Activated B cell treated with CpG ODN at 0.5 μM for 24 hours (primary cell): ENCODE measurements around the gene TBL3. TPM values are rescaled to one million over a fixed set of nuclear protein-coding genes. Genes with fewer than 3 reads are reported as not detected.

Experiments used
- ATAC-seq: fragments of 200-7000 bp; cut with Tn5 transposase; one replicate; pipeline ENCODE4 v1.10.0; 2021; ENCODE audit warnings: low read depth, mild to moderate bottlenecking, moderate library complexity
- CTCF ChIA-PET: fragments of 350-600 bp; sonication (Branson Sonifier 250); formaldehyde crosslinking; loops from one replicate; lab custom pipeline; 2021; ENCODE audit warnings: antibody characterized with exemption; lab: Charles Lee
- POLR2A ChIA-PET: fragments of 350-600 bp; sonication (Branson Sonifier 250); formaldehyde crosslinking; loops from one replicate; lab custom pipeline; 2021; ENCODE audit warnings: antibody characterized with exemption; lab: Charles Lee
- DNase-seq: peaks from one replicate; pipeline ENCODE4 v3.0.0; 2022
- H3K27ac Mint-ChIP-seq: one replicate; pipeline ENCODE4 v1.8.0; 2020; ENCODE audit warnings: mixed read lengths
- H3K27me3 Mint-ChIP-seq: one replicate; pipeline ENCODE4 v1.8.0; 2021; ENCODE audit warnings: mixed read lengths
- H3K36me3 Mint-ChIP-seq: one replicate; pipeline ENCODE4 v1.8.0; 2021; ENCODE audit warnings: low read depth, mixed read lengths
- H3K4me1 Mint-ChIP-seq: one replicate; pipeline ENCODE4 v1.8.0; 2021; ENCODE audit warnings: mixed read lengths
- H3K4me3 Mint-ChIP-seq: one replicate; pipeline ENCODE4 v1.8.0; 2020; ENCODE audit warnings: mild to moderate bottlenecking, mixed read lengths
- H3K9me3 Mint-ChIP-seq: one replicate; pipeline ENCODE4 v1.8.0; 2020; ENCODE audit warnings: mixed read lengths
- CTCF ChIP-seq: fragments of 200-600 bp; IDR thresholded peaks from one replicate; pipeline ENCODE4 v1.8.0; 2022; ENCODE audit warnings: antibody characterized with exemption, mild to moderate bottlenecking
- intact Hi-C: fragments of 100-400 bp; cut with micrococcal nuclease; formaldehyde crosslinking; loops from one replicate; pipeline ENCODE4 v1.15.1; 2024
- total RNA-seq: library from RNA; stranded (reverse); gene quantifications from 2 replicates; pipeline ENCODE4 v1.2.3, GENCODE V29; 2022

TBL3 gene
- total RNA-seq, 1 donor from 2014 or later: 44.2 TPM

- intact Hi-C loops: no loop called here
- Mint-ChIP-seq H3K4me1 (peaks cover 23% of the 10 kb centered on the region), H3K36me3 (peaks cover 23% of the 10 kb centered on the region), H3K4me3 (no peak within 1 kb of the TSS), H3K27me3 (peaks cover 14% of the 10 kb centered on the region), H3K9me3 (no peaks in the 10 kb centered on the region), H3K27ac (no peak within 1 kb of the TSS)
- ChIA-PET POLR2A (interaction anchor here (1.5 to 21.9 kb wide), 6 partner anchors 10 to 174 kb away, joined by 5 to 351 read pairs (median 12); partner anchors contain the start of genes MSRB1, NDUFB10, RNF151 and RPS2), CTCF (interaction anchor here (1.2 kb wide), 1 partner anchor 10 kb away, joined by 3 read pairs; no protein-coding TSS in a partner anchor)
- TF ChIP-seq CTCF: no peak
- DNase-seq (no peak), ATAC-seq (no peak)
Observed at GRCh38 chr16:1981398-1981836, 9.6 kb downstream of the TBL3 start, which contains the start of gene NOXO1. Gene NOXO1, minus strand, starts transcription at chr16:1981469. Its CDS starts 290 bp downstream, at chr16:1981179.

- H3K27ac Mint-ChIP-seq: no peak overlapping the region
- peaks cover 24% of the 10 kb centered on the region for H3K36me3 Mint-ChIP-seq
- ChIA-PET POLR2A (interaction anchor here (0.6 to 21.9 kb wide), 7 partner anchors 9 to 371 kb away, joined by 3 to 351 read pairs (median 9); partner anchors contain the start of genes MSRB1, NDUFB10, RNF151 and RPS2), CTCF (interaction anchor here (1.2 kb wide), 1 partner anchor 11 kb away, joined by 3 read pairs; no protein-coding TSS in a partner anchor)
- peaks cover 14% of the 10 kb centered on the region for H3K27me3 Mint-ChIP-seq
- H3K4me1 Mint-ChIP-seq: peaks cover 23% of the 10 kb centered on the region
- no peak for DNase-seq
- intact Hi-C loops: no loop called here
- H3K4me3 Mint-ChIP-seq: no peak overlapping the region
- no peak for ATAC-seq
- TF ChIP-seq CTCF: no peak
- no peaks in the 10 kb centered on the region for H3K9me3 Mint-ChIP-seq
Observed at GRCh38 chr16:1982013-1982433, 10.2 kb downstream of the TBL3 start.

GRCh38 chr16:1982991-1983543 is 11.2 kb downstream of the TBL3 start:
- DNase-seq (no peak), ATAC-seq (no peak)
- Mint-ChIP-seq H3K27me3 (peaks cover 14% of the 10 kb centered on the region), H3K4me3 (peak overlapping the region; percentile 83), H3K27ac (peak overlapping the region; percentile 24), H3K4me1 (peaks cover 23% of the 10 kb centered on the region), H3K36me3 (peaks cover 20% of the 10 kb centered on the region), H3K9me3 (no peaks in the 10 kb centered on the region)
- POLR2A ChIA-PET: interaction anchor here (1.2 to 21.9 kb wide), 7 partner anchors 9 to 172 kb away, joined by 3 to 351 read pairs (median 11); partner anchors contain the start of genes NDUFB10, RNF151, RPS2 and TBL3
- TF ChIP-seq CTCF: no peak
- CTCF ChIA-PET: no interaction called here
- intact Hi-C loops: no loop called here

- Mint-ChIP-seq H3K9me3 (no peaks in the 10 kb centered on the region), H3K4me3 (peak within 1 kb of the TSS; percentile 83), H3K27ac (peak within 1 kb of the TSS; percentile 35), H3K36me3 (peaks cover 16% of the 10 kb centered on the region), H3K27me3 (peaks cover 14% of the 10 kb centered on the region), H3K4me1 (peaks cover 27% of the 10 kb centered on the region)
- ChIA-PET CTCF (interaction anchor here (0.8 to 1.2 kb wide), 2 partner anchors 20 to 156 kb away, joined by 3 to 6 read pairs; no protein-coding TSS in a partner anchor), POLR2A (interaction anchor here (0.6 to 21.9 kb wide), 8 partner anchors 8 to 657 kb away, joined by 3 to 351 read pairs (median 6); partner anchors contain the start of genes NDUFB10, RNF151, RPS2 and TBL3)
- intact Hi-C loops: loop anchor here (1.0 kb wide), 3 partner anchors 9 to 19 kb away; partner anchors contain the start of gene RPS2
- ATAC-seq: peak; percentile 92
- TF ChIP-seq CTCF: no peak
- peak; percentile 80 for DNase-seq
Observed at GRCh38 chr16:1983544-1984346, 11.9 kb downstream of the TBL3 start, which contains the start of gene GFER. Gene GFER, plus strand, starts transcription at chr16:1984193. Its CDS starts 26 bp downstream, at chr16:1984219.
